GM18507 (cell line): ENCODE data around the gene SCNN1A.

Experiments used
- DNase-seq: peaks from one replicate; pipeline ENCODE4 v3.0.0; 2011; ENCODE audit warnings: low read depth; ENCODE audit not compliant: insufficient read length; ENCODE audit errors: extremely low spot score
- FAIRE-seq: peaks from 2 replicates; lab custom pipeline; 2011; peaks lifted over from hg19 to GRCh38; lab: Jason Lieb, UNC

Gene SCNN1A

DNA sequence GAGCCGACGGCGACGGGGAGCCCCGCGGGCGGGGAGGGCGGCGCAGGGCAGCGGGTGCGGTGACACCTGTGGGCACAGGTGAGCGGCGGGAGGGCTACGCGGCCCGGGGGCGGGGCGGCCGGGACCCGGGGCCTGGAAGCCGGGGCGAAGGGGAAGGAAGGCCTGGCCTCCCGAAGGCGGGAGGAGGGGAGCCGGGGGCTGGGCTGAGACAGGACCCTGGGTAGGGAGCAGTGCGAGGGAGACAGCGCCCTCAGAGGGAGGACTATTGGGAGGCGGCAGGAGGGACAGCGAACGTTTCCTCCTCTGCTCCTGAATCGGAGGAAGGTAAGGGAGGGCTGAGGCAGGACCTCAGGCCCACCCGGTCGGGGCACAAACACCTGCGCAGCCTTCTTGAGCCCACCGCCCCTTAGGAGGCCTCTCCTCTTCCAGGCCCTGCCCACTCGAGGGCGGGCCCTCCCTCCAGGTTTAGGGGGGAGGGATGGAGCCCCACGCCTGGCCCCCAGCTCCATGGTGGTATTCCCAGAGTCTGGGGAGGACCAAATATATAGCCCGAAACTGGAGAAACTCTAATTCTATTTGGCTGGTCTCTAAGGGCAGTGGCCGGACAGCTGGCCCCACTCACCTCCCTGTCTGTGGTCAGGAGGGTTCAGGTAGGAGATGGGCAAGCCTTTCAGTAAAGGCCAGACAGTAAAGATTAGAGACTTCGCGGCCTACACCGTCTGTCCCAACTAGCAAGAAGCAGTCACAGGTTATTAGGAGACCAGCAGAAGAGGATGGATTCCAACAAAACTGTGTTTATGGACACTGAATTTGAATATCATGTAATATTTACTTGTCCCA, 64.4 kb downstream of the SCNN1A start:
- no peak for DNase-seq
- FAIRE-seq, result no peak

DNA sequence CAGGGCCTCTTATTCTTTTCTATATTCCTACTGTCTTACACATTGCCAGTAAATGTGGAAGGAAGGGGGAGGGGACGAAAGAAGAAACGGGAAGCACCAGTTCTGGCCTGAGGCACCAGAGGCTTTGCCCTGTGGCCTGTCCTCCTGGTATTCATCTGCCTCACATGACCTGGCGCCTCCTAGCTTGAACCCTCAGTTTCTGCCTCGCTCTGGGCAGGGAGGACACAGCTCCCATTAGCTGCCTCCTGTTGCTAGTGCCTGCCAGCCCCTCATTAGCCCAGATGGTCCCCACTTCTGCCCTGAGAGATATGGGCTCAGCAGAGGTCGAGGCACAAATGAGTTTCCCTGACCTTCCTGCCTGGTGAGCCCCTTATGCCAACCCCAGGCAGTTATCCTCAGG, 67.8 kb downstream of the SCNN1A start:
- FAIRE-seq, result no peak
- no peak for DNase-seq

DNA sequence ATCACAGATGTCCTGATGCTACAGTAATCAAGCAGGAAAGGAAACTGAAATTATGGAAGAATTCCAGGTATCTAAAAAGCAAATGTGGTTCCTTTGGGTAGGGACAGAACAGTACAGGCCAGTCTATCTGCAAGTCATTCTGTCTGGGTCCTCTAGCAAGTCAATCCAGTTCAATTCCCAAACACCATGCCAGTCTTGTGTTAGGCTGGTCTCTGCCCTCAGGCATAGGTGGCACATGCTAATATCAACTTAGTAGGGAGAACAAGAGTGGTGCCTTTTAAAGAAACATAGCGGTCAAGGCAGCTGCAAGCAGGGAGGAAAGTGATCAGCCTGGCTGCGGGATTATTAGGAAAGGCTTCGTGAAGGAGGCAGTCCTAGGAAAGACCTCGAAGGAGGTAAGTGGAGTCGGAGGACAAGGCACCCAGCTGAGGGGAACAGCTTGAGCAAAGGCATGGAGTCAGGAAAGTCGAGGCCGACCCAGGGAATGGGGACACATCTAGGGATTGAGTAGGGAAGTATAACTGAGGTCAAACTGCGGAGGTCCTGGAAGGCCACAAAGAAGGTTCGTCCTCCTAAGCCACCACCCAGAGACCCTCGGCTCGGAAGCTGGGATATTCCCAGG, 68.7 kb downstream of the SCNN1A start:
- DNase-seq (no peak), FAIRE-seq (no peak)

DNA sequence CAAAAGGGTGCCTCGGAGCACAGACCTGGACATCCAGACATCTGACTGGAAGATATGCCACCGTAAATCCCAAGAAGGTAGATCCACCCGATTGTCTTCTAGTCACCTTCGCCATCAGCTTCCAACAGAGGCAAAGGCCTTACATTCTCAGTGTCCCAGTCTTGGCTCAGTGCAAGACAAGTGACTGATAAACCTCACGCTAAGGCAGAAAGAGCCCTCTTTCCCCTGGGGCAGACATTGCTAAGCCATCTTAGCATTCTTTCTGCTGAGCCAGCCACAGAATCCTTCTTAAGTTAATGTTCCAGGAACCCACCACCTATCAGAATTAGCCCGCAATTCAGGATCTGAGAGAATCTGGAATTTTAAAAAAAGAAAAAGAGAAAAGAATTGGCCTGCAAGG, 69.2 kb downstream of the SCNN1A start:
- DNase-seq (no peak), FAIRE-seq (no peak)

DNA sequence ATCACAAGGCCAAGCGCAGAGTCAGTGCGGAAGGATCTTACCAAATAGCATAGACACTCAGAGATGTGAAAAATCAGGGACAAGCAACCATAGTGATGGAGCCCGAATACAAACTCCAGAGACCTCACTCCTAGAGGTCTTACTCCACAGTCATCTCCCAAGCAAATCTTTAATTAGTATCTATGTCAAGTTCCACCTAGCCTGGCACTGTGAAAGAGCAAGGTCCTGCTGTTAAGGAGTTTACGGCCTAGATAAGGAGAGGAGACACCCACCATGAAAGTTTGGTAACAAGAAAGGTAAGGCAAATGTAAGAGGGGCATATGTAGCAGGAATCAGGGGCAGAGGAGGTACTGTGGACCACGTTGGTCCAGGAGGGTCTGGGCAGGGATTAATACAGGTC, 72.3 kb downstream of the SCNN1A start:
- FAIRE-seq, result no peak
- no peak for DNase-seq

DNA sequence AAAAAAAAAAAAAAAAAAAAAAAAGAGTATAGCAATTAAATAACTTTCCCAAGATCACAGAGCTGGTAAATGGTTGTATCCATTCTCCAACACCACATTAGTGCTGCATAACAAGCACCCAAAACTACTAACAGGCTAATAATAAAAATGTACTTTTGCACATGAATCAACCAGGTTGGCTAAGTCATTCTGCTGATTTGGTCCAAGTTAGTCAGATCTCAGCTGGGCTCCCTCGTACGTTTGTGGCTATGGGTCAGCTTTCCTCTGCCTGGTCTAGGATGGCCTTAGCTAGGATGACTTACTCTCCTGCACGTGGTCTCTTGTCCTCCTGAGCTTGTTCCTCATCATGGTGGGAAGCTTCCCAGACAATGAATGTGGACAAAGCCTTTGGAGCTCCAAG, 72.7 kb downstream of the SCNN1A start:
- FAIRE-seq, result peak; percentile 41

DNA sequence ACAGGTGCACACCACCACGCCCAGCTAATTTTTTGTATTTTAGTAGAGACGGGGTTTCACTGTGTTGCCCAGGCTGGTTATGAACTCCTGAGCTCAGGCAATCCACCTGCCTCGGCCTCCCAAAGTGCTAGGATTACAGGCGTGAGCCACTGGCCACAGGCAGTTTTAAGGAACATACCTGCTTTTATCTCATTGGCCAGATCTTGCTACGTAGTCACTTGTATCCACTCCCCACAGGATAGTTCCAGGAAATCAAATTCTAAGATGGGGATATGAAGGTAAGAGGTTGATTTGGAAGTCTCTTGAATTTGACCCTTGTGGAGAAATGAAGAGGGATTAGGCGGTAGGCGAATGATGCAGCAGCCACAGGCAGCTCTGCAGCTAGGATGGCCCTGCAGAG, 73.6 kb downstream of the SCNN1A start:
- no peak for FAIRE-seq

More for the DNA sequence above, 72.7 kb downstream of the SCNN1A start:
- no peak for DNase-seq

DNA sequence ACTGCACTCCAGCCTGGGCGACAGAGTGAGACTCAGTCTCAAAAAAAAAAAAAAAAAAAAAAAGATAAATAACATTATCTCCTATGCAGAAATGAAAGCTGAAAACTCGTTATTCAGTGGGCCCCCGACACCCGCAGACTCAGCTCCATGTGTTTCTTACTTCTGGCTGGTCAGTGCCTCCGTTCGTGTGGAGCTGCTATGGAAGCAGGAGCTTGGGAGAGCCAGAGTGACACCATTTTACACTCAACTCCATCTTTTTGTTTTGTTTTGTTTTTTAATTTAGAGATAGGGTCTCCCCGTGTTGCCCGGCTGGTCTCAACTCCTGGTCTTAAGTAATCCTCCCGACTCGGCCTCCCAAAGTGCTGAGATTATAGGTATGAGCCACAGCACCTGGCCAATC, 78.2 kb downstream of the SCNN1A start:
- FAIRE-seq (no peak), DNase-seq (no peak)

More for the DNA sequence above, 73.6 kb downstream of the SCNN1A start:
- DNase-seq, result no peak
